ENCODE data around the gene NRTN. TPM values are rescaled to one million over a fixed set of nuclear protein-coding genes. Genes with fewer than 3 reads are reported as not detected.
A peak's percentile ranks its signal among the peaks of the same experiment; 100 is the strongest.

Gene NRTN
- total and polyA plus RNA-seq, 2 experiments from 2014 or later, result 4.0 to 5.5 TPM

DNA sequence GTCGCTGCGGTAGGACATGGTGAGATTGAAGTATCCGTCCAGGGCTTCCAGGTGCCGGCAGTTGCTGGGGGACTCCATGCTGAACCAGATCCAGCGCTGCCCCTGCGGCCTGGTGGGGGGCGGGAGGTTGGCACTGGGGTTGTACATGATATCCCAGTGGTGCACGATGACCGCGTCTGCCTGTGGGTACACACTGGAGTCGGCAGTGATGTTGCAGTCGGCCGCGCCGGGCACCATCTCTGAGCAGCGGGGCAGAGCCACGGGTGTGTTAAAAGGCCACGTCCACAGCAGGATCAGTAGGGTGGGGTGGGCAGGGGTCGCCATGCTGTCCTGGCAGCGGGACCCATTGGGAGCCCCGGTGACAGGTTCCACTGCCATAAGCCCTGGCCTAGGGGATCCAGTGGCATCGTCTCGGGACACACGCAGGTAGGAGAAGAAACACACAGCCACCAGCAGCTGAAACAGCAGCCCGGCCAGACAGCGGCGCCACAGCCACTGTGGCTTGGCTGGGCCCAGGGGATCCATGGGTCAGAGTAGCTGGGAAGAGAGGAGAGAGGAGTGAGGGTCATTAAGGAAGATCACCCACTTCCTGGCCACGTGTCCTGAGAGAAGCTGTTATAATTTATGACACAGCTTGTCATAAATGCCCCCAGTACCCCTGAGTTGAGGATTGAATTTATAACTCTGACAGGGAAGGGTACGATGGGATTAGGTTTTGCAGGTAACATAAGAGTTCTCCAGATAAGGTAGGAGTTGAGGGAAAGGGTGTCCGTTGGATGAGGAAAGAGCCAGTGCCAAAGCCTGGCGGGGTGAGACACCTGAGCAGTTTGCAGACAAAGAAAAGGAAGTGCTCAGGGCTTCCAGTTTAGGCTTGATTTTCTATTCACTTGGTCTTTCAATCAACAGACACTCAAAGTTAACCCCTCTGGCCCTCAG, 62.6 kb downstream of the NRTN start:
- no peaks in the 10 kb centered on the region for H3K4me1 ChIP-seq (ENCODE audit: insufficient read depth)
- H3K27ac Mint-ChIP-seq, result no peak overlapping the region
- H3K27ac ChIP-seq (ENCODE audit: low read depth), result no peak overlapping the region
- H3K36me3 Mint-ChIP-seq (ENCODE audit: low read depth), result no peaks in the 10 kb centered on the region; the same call in 2 of the 3 replicates
- peak; percentile 49; the same call in 2 of the 3 replicates for ATAC-seq
- H3K4me3 Mint-ChIP-seq, result no peak overlapping the region
- H3K4me2 ChIP-seq, result no peak overlapping the region
- H3K4me3 ChIP-seq, result no peak overlapping the region
- no peaks in the 10 kb centered on the region for H3K79me2 ChIP-seq (replicated peaks; ENCODE audit: insufficient read depth)
- peaks cover 13% of the 10 kb centered on the region for H3K27me3 Mint-ChIP-seq (ENCODE audit: insufficient read depth, low read depth, poor library complexity)
- peaks cover 3% of the 10 kb centered on the region; the same call in 1 of the 3 replicates for H3K9me3 Mint-ChIP-seq
- no peaks in the 10 kb centered on the region for H4K20me1 ChIP-seq (replicated peaks; ENCODE audit: insufficient read depth)
- no peaks in the 10 kb centered on the region for H3K9me2 ChIP-seq (ENCODE audit: insufficient read depth)
- H3K27me3 ChIP-seq (ENCODE audit: insufficient read depth), result no peaks in the 10 kb centered on the region
- H3K36me3 ChIP-seq (ENCODE audit: insufficient read depth), result no peaks in the 10 kb centered on the region
- H2AFZ ChIP-seq, result no peak overlapping the region
- no peaks in the 10 kb centered on the region for H3F3A ChIP-seq (replicated peaks; ENCODE audit: low read depth)
- no peak for DNase-seq (ENCODE audit: low spot score)
- TF ChIP-seq JUNB (IDR thresholded peaks at IDR 0.05; ENCODE audit: unreplicated experiment) (no peak), ZNF114 (CRISPR knock-in tag; IDR thresholded peaks at IDR 0.05) (no peak), POLR2AphosphoS5 (IDR thresholded peaks at IDR 0.05; ENCODE audit: low read depth) (no peak), STAT1 (IDR thresholded peaks at IDR 0.05; ENCODE audit: unreplicated experiment) (no peak), EZH2phosphoT487 (IDR thresholded peaks at IDR 0.05; ENCODE audit: unreplicated experiment) (no peak), CREB1 (CRISPR knock-in tag; IDR thresholded peaks at IDR 0.05; ENCODE audit: low read depth) (no peak), NANOG (IDR thresholded peaks at IDR 0.05; ENCODE audit: borderline replicate concordance) (no peak), ZNF331 (CRISPR knock-in tag; IDR thresholded peaks at IDR 0.05; ENCODE audit: low read depth) (no peak), EZH2 (IDR thresholded peaks at IDR 0.05; ENCODE audit: low read depth, unreplicated experiment) (no peak)
- TF ChIP-seq, protein P1, sequence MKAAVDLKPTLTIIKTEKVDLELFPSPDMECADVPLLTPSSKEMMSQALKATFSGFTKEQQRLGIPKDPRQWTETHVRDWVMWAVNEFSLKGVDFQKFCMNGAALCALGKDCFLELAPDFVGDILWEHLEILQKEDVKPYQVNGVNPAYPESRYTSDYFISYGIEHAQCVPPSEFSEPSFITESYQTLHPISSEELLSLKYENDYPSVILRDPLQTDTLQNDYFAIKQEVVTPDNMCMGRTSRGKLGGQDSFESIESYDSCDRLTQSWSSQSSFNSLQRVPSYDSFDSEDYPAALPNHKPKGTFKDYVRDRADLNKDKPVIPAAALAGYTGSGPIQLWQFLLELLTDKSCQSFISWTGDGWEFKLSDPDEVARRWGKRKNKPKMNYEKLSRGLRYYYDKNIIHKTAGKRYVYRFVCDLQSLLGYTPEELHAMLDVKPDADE (IDR thresholded peaks at IDR 0.05), result no peak
- TF ChIP-seq, protein P2, sequence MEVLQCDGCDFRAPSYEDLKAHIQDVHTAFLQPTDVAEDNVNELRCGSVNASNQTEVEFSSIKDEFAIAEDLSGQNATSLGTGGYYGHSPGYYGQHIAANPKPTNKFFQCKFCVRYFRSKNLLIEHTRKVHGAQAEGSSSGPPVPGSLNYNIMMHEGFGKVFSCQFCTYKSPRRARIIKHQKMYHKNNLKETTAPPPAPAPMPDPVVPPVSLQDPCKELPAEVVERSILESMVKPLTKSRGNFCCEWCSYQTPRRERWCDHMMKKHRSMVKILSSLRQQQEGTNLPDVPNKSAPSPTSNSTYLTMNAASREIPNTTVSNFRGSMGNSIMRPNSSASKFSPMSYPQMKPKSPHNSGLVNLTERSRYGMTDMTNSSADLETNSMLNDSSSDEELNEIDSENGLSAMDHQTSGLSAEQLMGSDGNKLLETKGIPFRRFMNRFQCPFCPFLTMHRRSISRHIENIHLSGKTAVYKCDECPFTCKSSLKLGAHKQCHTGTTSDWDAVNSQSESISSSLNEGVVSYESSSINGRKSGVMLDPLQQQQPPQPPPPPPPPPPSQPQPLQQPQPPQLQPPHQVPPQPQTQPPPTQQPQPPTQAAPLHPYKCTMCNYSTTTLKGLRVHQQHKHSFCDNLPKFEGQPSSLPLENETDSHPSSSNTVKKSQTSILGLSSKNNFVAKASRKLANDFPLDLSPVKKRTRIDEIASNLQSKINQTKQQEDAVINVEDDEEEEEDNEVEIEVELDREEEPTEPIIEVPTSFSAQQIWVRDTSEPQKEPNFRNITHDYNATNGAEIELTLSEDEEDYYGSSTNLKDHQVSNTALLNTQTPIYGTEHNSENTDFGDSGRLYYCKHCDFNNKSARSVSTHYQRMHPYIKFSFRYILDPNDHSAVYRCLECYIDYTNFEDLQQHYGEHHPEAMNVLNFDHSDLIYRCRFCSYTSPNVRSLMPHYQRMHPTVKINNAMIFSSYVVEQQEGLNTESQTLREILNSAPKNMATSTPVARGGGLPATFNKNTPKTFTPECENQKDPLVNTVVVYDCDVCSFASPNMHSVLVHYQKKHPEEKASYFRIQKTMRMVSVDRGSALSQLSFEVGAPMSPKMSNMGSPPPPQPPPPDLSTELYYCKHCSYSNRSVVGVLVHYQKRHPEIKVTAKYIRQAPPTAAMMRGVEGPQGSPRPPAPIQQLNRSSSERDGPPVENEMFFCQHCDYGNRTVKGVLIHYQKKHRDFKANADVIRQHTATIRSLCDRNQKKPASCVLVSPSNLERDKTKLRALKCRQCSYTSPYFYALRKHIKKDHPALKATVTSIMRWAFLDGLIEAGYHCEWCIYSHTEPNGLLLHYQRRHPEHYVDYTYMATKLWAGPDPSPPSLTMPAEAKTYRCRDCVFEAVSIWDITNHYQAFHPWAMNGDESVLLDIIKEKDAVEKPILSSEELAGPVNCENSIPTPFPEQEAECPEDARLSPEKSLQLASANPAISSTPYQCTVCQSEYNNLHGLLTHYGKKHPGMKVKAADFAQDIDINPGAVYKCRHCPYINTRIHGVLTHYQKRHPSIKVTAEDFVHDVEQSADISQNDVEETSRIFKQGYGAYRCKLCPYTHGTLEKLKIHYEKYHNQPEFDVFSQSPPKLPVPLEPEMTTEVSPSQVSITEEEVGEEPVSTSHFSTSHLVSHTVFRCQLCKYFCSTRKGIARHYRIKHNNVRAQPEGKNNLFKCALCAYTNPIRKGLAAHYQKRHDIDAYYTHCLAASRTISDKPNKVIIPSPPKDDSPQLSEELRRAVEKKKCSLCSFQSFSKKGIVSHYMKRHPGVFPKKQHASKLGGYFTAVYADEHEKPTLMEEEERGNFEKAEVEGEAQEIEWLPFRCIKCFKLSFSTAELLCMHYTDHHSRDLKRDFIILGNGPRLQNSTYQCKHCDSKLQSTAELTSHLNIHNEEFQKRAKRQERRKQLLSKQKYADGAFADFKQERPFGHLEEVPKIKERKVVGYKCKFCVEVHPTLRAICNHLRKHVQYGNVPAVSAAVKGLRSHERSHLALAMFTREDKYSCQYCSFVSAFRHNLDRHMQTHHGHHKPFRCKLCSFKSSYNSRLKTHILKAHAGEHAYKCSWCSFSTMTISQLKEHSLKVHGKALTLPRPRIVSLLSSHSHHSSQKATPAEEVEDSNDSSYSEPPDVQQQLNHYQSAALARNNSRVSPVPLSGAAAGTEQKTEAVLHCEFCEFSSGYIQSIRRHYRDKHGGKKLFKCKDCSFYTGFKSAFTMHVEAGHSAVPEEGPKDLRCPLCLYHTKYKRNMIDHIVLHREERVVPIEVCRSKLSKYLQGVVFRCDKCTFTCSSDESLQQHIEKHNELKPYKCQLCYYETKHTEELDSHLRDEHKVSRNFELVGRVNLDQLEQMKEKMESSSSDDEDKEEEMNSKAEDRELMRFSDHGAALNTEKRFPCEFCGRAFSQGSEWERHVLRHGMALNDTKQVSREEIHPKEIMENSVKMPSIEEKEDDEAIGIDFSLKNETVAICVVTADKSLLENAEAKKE (CRISPR knock-in tag; IDR thresholded peaks at IDR 0.05), result no peak
- TF ChIP-seq, protein P3, sequence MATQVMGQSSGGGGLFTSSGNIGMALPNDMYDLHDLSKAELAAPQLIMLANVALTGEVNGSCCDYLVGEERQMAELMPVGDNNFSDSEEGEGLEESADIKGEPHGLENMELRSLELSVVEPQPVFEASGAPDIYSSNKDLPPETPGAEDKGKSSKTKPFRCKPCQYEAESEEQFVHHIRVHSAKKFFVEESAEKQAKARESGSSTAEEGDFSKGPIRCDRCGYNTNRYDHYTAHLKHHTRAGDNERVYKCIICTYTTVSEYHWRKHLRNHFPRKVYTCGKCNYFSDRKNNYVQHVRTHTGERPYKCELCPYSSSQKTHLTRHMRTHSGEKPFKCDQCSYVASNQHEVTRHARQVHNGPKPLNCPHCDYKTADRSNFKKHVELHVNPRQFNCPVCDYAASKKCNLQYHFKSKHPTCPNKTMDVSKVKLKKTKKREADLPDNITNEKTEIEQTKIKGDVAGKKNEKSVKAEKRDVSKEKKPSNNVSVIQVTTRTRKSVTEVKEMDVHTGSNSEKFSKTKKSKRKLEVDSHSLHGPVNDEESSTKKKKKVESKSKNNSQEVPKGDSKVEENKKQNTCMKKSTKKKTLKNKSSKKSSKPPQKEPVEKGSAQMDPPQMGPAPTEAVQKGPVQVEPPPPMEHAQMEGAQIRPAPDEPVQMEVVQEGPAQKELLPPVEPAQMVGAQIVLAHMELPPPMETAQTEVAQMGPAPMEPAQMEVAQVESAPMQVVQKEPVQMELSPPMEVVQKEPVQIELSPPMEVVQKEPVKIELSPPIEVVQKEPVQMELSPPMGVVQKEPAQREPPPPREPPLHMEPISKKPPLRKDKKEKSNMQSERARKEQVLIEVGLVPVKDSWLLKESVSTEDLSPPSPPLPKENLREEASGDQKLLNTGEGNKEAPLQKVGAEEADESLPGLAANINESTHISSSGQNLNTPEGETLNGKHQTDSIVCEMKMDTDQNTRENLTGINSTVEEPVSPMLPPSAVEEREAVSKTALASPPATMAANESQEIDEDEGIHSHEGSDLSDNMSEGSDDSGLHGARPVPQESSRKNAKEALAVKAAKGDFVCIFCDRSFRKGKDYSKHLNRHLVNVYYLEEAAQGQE (IDR thresholded peaks at IDR 0.05; ENCODE audit: unreplicated experiment), result no peak
- TF ChIP-seq, protein P4, sequence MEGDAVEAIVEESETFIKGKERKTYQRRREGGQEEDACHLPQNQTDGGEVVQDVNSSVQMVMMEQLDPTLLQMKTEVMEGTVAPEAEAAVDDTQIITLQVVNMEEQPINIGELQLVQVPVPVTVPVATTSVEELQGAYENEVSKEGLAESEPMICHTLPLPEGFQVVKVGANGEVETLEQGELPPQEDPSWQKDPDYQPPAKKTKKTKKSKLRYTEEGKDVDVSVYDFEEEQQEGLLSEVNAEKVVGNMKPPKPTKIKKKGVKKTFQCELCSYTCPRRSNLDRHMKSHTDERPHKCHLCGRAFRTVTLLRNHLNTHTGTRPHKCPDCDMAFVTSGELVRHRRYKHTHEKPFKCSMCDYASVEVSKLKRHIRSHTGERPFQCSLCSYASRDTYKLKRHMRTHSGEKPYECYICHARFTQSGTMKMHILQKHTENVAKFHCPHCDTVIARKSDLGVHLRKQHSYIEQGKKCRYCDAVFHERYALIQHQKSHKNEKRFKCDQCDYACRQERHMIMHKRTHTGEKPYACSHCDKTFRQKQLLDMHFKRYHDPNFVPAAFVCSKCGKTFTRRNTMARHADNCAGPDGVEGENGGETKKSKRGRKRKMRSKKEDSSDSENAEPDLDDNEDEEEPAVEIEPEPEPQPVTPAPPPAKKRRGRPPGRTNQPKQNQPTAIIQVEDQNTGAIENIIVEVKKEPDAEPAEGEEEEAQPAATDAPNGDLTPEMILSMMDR (conservative IDR thresholded peaks at IDR 0.05; ENCODE audit: low read depth in 2 of 2), result no peak; a peak in 1 of 4 replicates
- H3K4me1 Mint-ChIP-seq, result no peaks in the 10 kb centered on the region
